Middle frontal gyrus (tissue), 1 donor: ENCODE data around the gene DIP2C.
"Not testable (repeated sequence)": the region's sequence is repeated elsewhere in the genome, so short reads cannot be mapped to it uniquely, and the experiment has no call there.

ENCODE experiments used
- DNase-seq: peaks from one replicate; pipeline ENCODE4 v3.0.0-alpha.2; 2015; ENCODE audit warnings: low spot score; ENCODE audit errors: extremely low spot score

DIP2C gene

DNA sequence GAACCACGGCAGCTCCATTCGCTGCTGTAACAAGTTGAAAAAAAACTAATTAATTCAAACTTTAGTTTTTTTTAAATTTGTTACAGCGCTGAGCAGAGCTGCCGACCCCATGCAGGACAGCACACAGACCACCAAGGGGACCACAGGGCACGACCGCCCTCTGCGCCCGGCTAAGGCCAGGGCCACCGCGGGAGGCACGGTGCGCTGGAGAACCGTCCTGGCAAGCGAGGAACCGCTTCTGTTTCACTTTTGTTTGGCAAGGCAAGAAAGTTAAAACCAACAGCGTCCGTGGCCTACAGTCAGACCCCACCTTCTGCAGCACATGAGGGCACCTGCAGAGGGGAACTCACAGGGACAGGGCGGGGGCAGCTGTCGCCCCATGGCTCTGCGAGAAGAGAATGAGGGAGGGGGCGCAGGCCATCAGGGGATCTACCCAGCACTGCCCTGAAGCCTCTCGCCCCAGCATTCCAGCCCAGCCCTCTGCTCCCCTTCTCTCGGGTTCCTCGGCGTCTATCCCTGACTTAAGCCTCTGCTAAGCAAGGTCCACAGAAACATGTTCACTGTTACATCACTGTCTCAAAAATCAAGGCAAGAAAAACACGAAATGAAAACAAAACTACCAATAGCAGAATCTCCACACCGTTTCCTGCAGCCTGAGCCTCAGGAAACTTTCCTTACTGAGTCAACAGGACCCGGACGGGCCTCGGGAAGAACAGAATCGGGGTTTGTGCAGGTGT lies 204.4 kb downstream of the DIP2C start:
- DNase-seq, result no peak

DNA sequence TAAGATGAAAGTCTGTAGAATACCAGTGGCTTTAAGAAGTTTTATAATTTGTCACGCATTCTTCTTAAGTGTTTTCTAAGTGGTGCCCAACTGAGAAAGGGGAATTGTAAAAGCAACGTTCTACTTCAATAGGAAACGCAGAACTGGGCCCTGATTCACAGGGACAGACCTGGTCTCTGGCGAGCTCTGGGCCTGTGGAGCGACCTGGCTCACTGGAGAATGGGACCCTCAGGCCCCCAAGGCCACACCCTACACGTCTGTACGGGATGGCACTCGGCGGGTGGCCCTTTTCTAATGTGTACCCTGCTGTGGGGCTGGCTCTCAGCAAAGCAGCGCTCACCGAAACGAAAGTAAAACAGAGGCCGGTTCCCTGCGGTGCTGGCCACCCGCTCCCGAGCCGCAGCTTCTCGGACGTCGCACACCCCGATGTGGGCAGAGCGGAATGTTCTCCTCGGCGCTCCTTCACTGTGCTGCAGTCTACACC lies 205.0 kb downstream of the DIP2C start:
- DNase-seq, result no peak

GRCh38 chr10:483261-483660 lies 206.2 kb downstream of the DIP2C start:
- DNase-seq, result no peak

DNA sequence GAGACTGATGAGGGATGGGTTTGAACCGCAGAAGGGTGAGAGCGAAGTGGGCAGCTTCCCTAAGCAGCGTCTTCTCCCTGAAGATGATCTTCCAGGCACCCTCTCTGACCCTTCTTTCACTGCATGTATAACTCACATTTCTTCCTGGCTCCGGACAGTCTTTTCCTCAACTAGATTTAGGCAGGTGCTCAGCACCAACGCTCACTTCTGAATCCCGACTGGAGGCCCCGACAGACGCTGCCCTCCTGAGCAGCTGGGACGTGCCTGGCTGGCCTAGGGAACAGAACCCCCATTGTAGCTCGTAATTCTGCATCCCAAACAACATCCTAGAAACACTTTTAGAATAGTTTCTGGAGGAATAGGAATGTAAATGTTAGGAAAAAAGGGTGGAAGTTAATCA lies 206.6 kb downstream of the DIP2C start:
- DNase-seq, result no peak

GRCh38 chr10:482051-482501 lies 207.4 kb downstream of the DIP2C start:
- DNase-seq, result no peak

- no peak for DNase-seq
Measured at GRCh38 chr10:481628-482027, 207.8 kb downstream of the DIP2C start.

DNA sequence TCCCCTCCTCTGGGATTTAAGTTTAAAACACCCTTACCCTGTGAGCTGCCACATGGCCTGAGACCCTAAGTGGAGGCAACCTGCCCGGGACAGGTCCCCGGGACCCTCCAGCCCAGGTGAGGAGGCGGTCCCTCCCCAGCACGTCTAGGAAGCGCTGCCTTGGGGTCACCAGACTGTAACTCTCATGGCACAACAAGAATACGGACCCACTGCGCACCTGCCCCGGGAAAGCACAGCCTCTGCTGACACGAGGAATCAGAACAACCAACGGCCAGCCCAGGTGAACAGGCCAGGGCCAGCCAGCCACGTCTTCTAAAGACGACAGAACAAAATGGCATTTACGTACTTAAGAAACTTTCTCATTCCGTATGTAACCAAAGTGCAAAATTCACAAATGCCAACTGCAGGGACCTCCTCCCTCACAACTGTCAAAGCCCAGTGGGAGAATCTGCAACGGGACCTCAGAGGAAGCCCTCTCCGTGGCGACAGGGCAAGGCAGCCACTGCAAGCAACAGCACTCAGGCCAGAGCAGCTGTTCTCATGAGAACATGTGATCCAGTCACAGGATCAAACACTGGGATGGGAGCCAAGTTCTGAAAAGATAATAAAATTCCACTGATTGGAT lies 208.4 kb downstream of the DIP2C start:
- DNase-seq, result no peak

DNA sequence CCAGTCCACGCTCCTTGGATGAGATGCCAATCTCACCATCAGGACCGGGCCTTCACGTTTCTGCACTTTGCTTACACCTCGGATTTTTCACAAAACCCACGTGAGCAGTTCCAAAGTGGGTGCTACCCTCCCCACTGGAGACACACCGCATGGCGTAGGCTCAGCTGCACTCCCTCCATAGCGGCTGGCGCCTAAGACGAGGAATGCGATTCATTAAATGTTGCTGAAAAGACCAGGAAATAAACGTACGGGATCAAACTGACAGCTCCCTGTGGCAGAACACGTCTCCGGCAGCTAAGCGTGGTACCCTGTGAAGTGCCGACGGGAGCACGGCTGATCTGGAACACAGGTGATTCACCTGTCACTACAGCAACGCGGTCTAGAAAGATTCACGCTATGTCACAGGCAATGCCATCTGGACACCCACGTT lies 209.0 kb downstream of the DIP2C start:
- DNase-seq, result no peak

GRCh38 chr10:479706-480497 lies 209.6 kb downstream of the DIP2C start:
- not testable (repeated sequence) for DNase-seq

GRCh38 chr10:478471-479245 lies 210.8 kb downstream of the DIP2C start:
- no peak for DNase-seq

DNA sequence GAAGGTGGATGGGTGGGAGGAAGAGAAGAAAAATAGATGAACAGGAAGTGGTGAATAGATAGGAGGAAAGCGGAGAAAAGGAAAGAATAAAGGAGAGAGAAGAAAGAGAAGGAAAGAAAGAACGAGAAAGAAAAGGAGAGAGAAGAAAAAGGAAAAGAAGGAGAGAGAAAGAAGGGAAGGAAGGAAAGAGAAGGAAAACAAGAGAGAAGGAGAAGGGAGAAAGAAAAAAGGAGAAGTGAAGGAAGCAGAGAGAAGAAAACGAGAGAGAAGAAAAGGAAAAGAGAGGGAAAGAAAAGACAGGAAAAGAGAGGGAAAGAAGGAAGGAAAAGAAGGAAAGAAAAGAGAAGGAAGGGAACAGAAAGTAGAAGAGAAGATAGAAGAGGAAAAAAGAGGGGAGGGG lies 211.8 kb downstream of the DIP2C start:
- DNase-seq, result no peak

- no peak for DNase-seq
Measured at GRCh38 chr10:476455-476780, 213.1 kb downstream of the DIP2C start.

- no peak for DNase-seq
Measured at GRCh38 chr10:475709-476454, 213.6 kb downstream of the DIP2C start.

DNA sequence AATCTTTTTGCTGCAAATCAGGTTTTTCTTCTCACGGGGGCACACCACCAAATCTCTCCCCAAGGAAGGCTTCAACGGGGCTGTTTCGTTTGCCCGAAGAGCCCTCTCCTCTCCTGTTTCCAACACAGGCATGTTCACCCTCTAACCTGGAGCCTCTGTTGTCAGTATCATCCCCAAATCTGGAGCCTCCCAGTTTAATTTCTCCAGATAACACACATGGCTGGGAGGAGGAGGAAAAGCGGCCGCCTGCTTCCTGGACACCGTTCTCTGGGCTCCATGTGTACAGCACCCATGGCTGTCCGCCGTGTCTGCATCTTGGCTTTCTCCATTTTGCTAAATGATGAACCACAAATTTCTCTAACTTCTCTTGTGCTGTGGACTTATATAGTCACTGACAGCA lies 214.5 kb downstream of the DIP2C start:
- no peak for DNase-seq

- no peak for DNase-seq
Measured at GRCh38 chr10:474406-474805, 215.1 kb downstream of the DIP2C start.

- no peak for DNase-seq
Measured at GRCh38 chr10:472241-472910, 217.1 kb downstream of the DIP2C start.

- DNase-seq, result no peak
Measured at GRCh38 chr10:470339-471003, 219.0 kb downstream of the DIP2C start.

- no peak for DNase-seq
Measured at GRCh38 chr10:469947-470338, 219.5 kb downstream of the DIP2C start.

DNA sequence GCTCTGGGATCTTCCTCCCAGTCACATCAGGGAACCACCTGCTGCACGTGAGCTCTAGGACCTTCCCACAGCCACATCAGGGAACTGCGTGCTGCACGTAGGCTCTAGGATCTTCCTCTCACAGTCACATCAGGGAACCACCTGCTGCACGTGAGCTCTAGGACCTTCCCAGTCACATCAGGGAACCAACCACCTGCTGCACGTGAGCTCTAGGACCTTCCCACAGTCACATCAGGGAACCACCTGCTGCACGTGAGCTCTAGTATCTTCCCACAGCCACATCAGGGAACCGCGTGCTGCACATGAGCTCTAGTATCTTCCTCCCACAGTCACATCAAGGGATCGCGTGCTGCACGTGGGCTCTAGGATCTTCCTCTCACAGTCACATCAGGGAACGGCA lies 229.7 kb downstream of the DIP2C start:
- DNase-seq, result no peak

- no peak for DNase-seq
Measured at GRCh38 chr10:458421-458851, 231.0 kb downstream of the DIP2C start.
